HL-60 (cell line): ENCODE data around the gene FAM83C.

Source experiments
- DNase-seq, 2 experiments: peaks; one replicate each; pipeline ENCODE4 v3.0.0-alpha.2; 2010 to 2020; ENCODE audit warnings: low read depth in 1 of 2, low spot score in 1 of 2
- H3K27ac ChIP-seq: fragments of 250-450 bp; sonication (Bioruptor Pico); replicated peaks from 2 replicates; pipeline ENCODE4 v1.5.1; 2020; ENCODE audit warnings: mild to moderate bottlenecking, moderate library complexity
- H3K27me3 ChIP-seq: fragments of 250-450 bp; sonication (Bioruptor Pico); 2 replicates; pipeline ENCODE4 v1.5.1; 2021; ENCODE audit warnings: mild to moderate bottlenecking, moderate library complexity; ENCODE audit not compliant: insufficient read depth, poor library complexity, severe bottlenecking
- H3K4me3 ChIP-seq: replicated peaks from 2 replicates; pipeline ENCODE4 v1.5.1; 2011; ENCODE audit warnings: mild to moderate bottlenecking, control low read depth, low read length; ENCODE audit not compliant: insufficient read depth
- CTCF ChIP-seq: IDR thresholded peaks from one replicate; pipeline ENCODE4 v1.5.1; 2011; ENCODE audit warnings: low read length, control low read depth, inconsistent platforms; ENCODE audit not compliant: insufficient read depth
- GABPA ChIP-seq: IDR thresholded peaks from 2 replicates; pipeline ENCODE4 v1.6.1; 2012; ENCODE audit warnings: low read depth
- POLR2AphosphoS5 ChIP-seq: IDR thresholded peaks from 2 replicates; pipeline ENCODE4 v1.6.1; 2012; ENCODE audit warnings: low read depth
- REST ChIP-seq: IDR thresholded peaks from 2 replicates; pipeline ENCODE4 v1.6.1; 2012; ENCODE audit warnings: low read depth; ENCODE audit not compliant: insufficient replicate concordance
- SPI1 ChIP-seq: IDR thresholded peaks from 2 replicates; pipeline ENCODE4 v1.6.1; 2012; ENCODE audit warnings: low read depth, mild to moderate bottlenecking, borderline replicate concordance

Gene FAM83C

GRCh38 chr20:35277531-35278395 lies 14.5 kb downstream of the FAM83C start, which contains the start of gene MMP24OS:
MMP24OS (minus strand) TSS chr20:35278122; CDS start chr20:35277929, 193 bp downstream.
- peak within 1 kb of the TSS; percentile 95 for H3K27ac ChIP-seq
- peak; percentile 91 for DNase-seq
- TF ChIP-seq REST (no peak), CTCF (peak; percentile 18), SPI1 (peak; percentile 79), POLR2AphosphoS5 (peak; percentile 94), GABPA (peak; percentile 62)

GRCh38 chr20:35277127-35277526 lies 15.1 kb downstream of the FAM83C start:
- DNase-seq, result no peak
- no peak for TF ChIP-seq GABPA
- TF ChIP-seq SPI1, result no peak
- TF ChIP-seq CTCF, result no peak
- no peak for TF ChIP-seq REST
- TF ChIP-seq POLR2AphosphoS5, result no peak
- peak overlapping the region; percentile 95 for H3K27ac ChIP-seq
- H3K4me3 ChIP-seq, result peak overlapping the region; percentile 78
- no peaks in the 10 kb centered on the region for H3K27me3 ChIP-seq

More at GRCh38 chr20:35277531-35278395, 14.5 kb downstream of the FAM83C start, which contains the start of gene MMP24OS:
- Histone ChIP-seq H3K27me3 (no peaks in the 10 kb centered on the region), H3K4me3 (peak within 1 kb of the TSS; percentile 78)

- peak overlapping the region; percentile 78; the same call in 1 of the 2 replicates for H3K4me3 ChIP-seq
- no peaks in the 10 kb centered on the region for H3K27me3 ChIP-seq
- DNase-seq, result no peak
- H3K27ac ChIP-seq, result peak overlapping the region; percentile 95; the same call in 1 of the 2 replicates
- no peak for TF ChIP-seq POLR2AphosphoS5
- no peak for TF ChIP-seq GABPA
- TF ChIP-seq SPI1, result no peak
- TF ChIP-seq REST, result no peak
- no peak for TF ChIP-seq CTCF
Observed at GRCh38 chr20:35276408-35276807, 15.8 kb downstream of the FAM83C start.
